ENCODE results near the gene JARID2.

- no peak for TF ChIP-seq CHD2 (IDR thresholded peaks at IDR 0.05; ENCODE audit: low read length)
- TF ChIP-seq NRF1 (IDR thresholded peaks at IDR 0.05; ENCODE audit: low read depth, low read length) = no peak
- no peak for TF ChIP-seq TAF1 (IDR thresholded peaks at IDR 0.05; ENCODE audit: low read depth, low read length)
- TF ChIP-seq SUZ12 (IDR thresholded peaks at IDR 0.05; ENCODE audit: low read length) = no peak
- no peak for TF ChIP-seq BACH1 (IDR thresholded peaks at IDR 0.05; ENCODE audit: low read length)
- no peak for TF ChIP-seq RXRA (IDR thresholded peaks at IDR 0.05; ENCODE audit: insufficient read depth, low read depth, low read length)
- TF ChIP-seq CTCF (IDR thresholded peaks at IDR 0.05; ENCODE audit: control extremely low read depth in 1 of 3, insufficient read depth in 1 of 3, low read depth in 1 of 3, low read length in 3 of 3) = no peak
- TF ChIP-seq SP1 (IDR thresholded peaks at IDR 0.05; ENCODE audit: low read depth, low read length) = no peak
- no peak for TF ChIP-seq EZH2 (IDR thresholded peaks at IDR 0.05; ENCODE audit: low read depth, low read length, severe bottlenecking)
- no peak for TF ChIP-seq JUND (IDR thresholded peaks at IDR 0.05; ENCODE audit: low read length)
- no peak for TF ChIP-seq POLR2A (IDR thresholded peaks at IDR 0.05; ENCODE audit: control extremely low read depth in 1 of 2, low read depth in 2 of 2, low read length in 2 of 2)
- no peak for TF ChIP-seq KDM4A (IDR thresholded peaks at IDR 0.05; ENCODE audit: low read depth, low read length, severe bottlenecking)
Observed at GRCh38 chr6:15272562-15272961, 26.7 kb downstream of the JARID2 start.
